Measurements from ENCODE around the gene DSCAML1. TPM values are rescaled to one million over a fixed set of nuclear protein-coding genes. Genes with fewer than 3 reads are reported as not detected.

DSCAML1 gene
- total and polyA plus RNA-seq, 9 of the 15 experiments (the other 6 are each of a cell fraction or from before 2014, with no cell fraction given), result not detected

- no peak for TF ChIP-seq ZNF232 (CRISPR knock-in tag; IDR thresholded peaks at IDR 0.05)
- no peak for TF ChIP-seq ZNF830 (CRISPR knock-in tag; IDR thresholded peaks at IDR 0.05)
- no peak for TF ChIP-seq SRSF1 (IDR thresholded peaks at IDR 0.05; ENCODE audit: low read depth, low read length)
- TF ChIP-seq ZNF121 (CRISPR knock-in tag; conservative IDR thresholded peaks at IDR 0.05), result no peak
Observed at GRCh38 chr11:117752721-117753237, 44.2 kb downstream of the DSCAML1 start (continued).

GRCh38 chr11:117752071-117752470 is 44.9 kb downstream of the DSCAML1 start:
- Histone ChIP-seq H2AFZ (ENCODE audit: low read depth, low read length) (no peak overlapping the region), H3K4me2 (ENCODE audit: insufficient read depth, low read length) (no peak overlapping the region), H3K9me1 (ENCODE audit: control insufficient read depth, insufficient read depth, low read length) (no peaks in the 10 kb centered on the region), H4K20me1 (replicated peaks; ENCODE audit: control insufficient read depth, insufficient read depth, low read length) (no peaks in the 10 kb centered on the region; the same call in 1 of the 2 replicates), H3K4me3 (no peak overlapping the region), H3K27ac (ENCODE audit: extremely low read depth, low read depth, low read length) (no peak overlapping the region), H3K9ac (ENCODE audit: insufficient read depth in 1 of 2, low read depth in 2 of 2, low read length in 2 of 2) (no peak overlapping the region), H3K4me1 (replicated peaks in 1 of 2; ENCODE audit: control insufficient read depth in 2 of 2, insufficient read depth in 2 of 2, low read length in 2 of 2) (no peaks in the 10 kb centered on the region), H3K79me2 (ENCODE audit: control insufficient read depth, insufficient read depth, low read length) (no peaks in the 10 kb centered on the region), H3K9me3 (replicated peaks; ENCODE audit: control insufficient read depth, insufficient read depth, low read depth, low read length) (no peaks in the 10 kb centered on the region), H3K27me3 (ENCODE audit: control insufficient read depth in 2 of 2, insufficient read depth in 2 of 2, low read length in 2 of 2) (peaks cover 26 to 77% of the 10 kb centered on the region in 2 experiments; a peak in 3 of 5 replicates), H3K36me3 (ENCODE audit: control insufficient read depth, insufficient read depth, low read length) (no peaks in the 10 kb centered on the region)
- FAIRE-seq, result no peak
- BruUV-seq (replicated peaks), result no TSS peak
- POLR2A ChIA-PET, result interaction anchor here (0.8 to 1.1 kb wide), 2 partner anchors 10 to 31 kb away, joined by 3 to 4 read pairs; no protein-coding TSS in a partner anchor
- 0% methylated on average over 2 of the region's 2 CpGs for WGBS (ENCODE audit: insufficient coverage, low coverage, missing lambda C conversion rate)
- CTCF ChIA-PET (ENCODE audit: low intra/inter-chr PET ratio), result no interaction called here
- intact Hi-C loops (cut with micrococcal nuclease), result no loop called here
- no peak for TF ChIP-seq ZNF197 (CRISPR knock-in tag; IDR thresholded peaks at IDR 0.05; ENCODE audit: low read depth)
- TF ChIP-seq ZNF316 (IDR thresholded peaks at IDR 0.05), result no peak
- TF ChIP-seq SMARCA4 (IDR thresholded peaks at IDR 0.05), result no peak
- no peak for TF ChIP-seq E2F3 (CRISPR knock-in tag; IDR thresholded peaks at IDR 0.05)
- TF ChIP-seq MCM7 (IDR thresholded peaks at IDR 0.05), result no peak
- TF ChIP-seq FOS (IDR thresholded peaks at IDR 0.05; ENCODE audit: extremely low read depth, insufficient read length), result no peak
- in situ Hi-C loops (cut with MboI), result no loop called here
- no peak for DNase-seq (ENCODE audit: extremely low read depth in 1 of 4, low spot score in 3 of 4)
- ATAC-seq, result no peak

Measured in K562 (cell line).